Measurements from ENCODE around the gene LACTB. TPM values are rescaled to one million over a fixed set of nuclear protein-coding genes. Genes with fewer than 3 reads are reported as not detected.

The LACTB gene
- total RNA-seq, 4 donors from 2014 or later, result 13.6 to 25.0 (median 19.4) TPM

- intact Hi-C loops (cut with DNase I; ENCODE audit: low total_unique reads), result no loop called here
- TF ChIP-seq POLR2A (IDR thresholded peaks at IDR 0.05), result no peak
- TF ChIP-seq CTCF (IDR thresholded peaks at IDR 0.05), result no peak
- DNase-seq (ENCODE audit: low spot score in 2 of 2), result no peak
- H3K4me3 ChIP-seq (ENCODE audit: low read depth, poor library complexity, severe bottlenecking), result no peak overlapping the region
- 72 to 77% methylated on average over 12 of the region's 12 CpGs for WGBS, 2 donors
Measured at GRCh38 chr15:63075984-63076713, 45.5 kb upstream of the LACTB start.

- TF ChIP-seq POLR2A (IDR thresholded peaks at IDR 0.05) (no peak), CTCF (IDR thresholded peaks at IDR 0.05) (no peak)
- WGBS, 2 donors, result 87 to 95% methylated on average over 4 of the region's 4 CpGs
- no peak overlapping the region for H3K4me3 ChIP-seq (ENCODE audit: low read depth, poor library complexity, severe bottlenecking)
- no peak for DNase-seq (ENCODE audit: low spot score in 2 of 2)
- intact Hi-C loops (cut with DNase I; ENCODE audit: low total_unique reads), result no loop called here
Measured at GRCh38 chr15:63076714-63077046, 45.0 kb upstream of the LACTB start.

- TF ChIP-seq CTCF (IDR thresholded peaks at IDR 0.05) (no peak), POLR2A (IDR thresholded peaks at IDR 0.05) (no peak)
- H3K4me3 ChIP-seq (ENCODE audit: low read depth, poor library complexity, severe bottlenecking), result no peak overlapping the region
- no peak for DNase-seq (ENCODE audit: low spot score in 2 of 2)
- intact Hi-C loops (cut with DNase I; ENCODE audit: low total_unique reads), result no loop called here
- 81 to 84% methylated on average over 6 of the region's 6 CpGs for WGBS, 2 donors
Measured at GRCh38 chr15:63077952-63078351, 43.7 kb upstream of the LACTB start.

GRCh38 chr15:63079947-63080626 lies 41.6 kb upstream of the LACTB start:
- H3K4me3 ChIP-seq (ENCODE audit: low read depth, poor library complexity, severe bottlenecking), result no peak overlapping the region
- intact Hi-C loops (cut with DNase I; ENCODE audit: low total_unique reads), result no loop called here
- TF ChIP-seq POLR2A (IDR thresholded peaks at IDR 0.05) (no peak), CTCF (IDR thresholded peaks at IDR 0.05) (no peak)
- WGBS, 2 donors, result 86% methylated on average over 12 to 13 of the region's 13 CpGs
- no peak for DNase-seq (ENCODE audit: low spot score in 2 of 2)

GRCh38 chr15:63080634-63081250 lies 40.9 kb upstream of the LACTB start:
- intact Hi-C loops (cut with DNase I; ENCODE audit: low total_unique reads), result no loop called here
- 81 to 83% methylated on average over 10 of the region's 10 CpGs for WGBS, 2 donors
- no peak for DNase-seq (ENCODE audit: low spot score in 2 of 2)
- TF ChIP-seq CTCF (IDR thresholded peaks at IDR 0.05), result no peak
- no peak for TF ChIP-seq POLR2A (IDR thresholded peaks at IDR 0.05)
- no peak overlapping the region for H3K4me3 ChIP-seq (ENCODE audit: low read depth, poor library complexity, severe bottlenecking)
